Measurements from ENCODE around the gene MSRB3. TPM values are rescaled to one million over a fixed set of nuclear protein-coding genes. Genes with fewer than 3 reads are reported as not detected.

The MSRB3 gene
- total RNA-seq, 5 donors from 2014 or later (not counting 1 experiment from before 2014, with no cell fraction given): 0.22 to 0.90 (median 0.56) TPM

GRCh38 chr12:65460063-65460462, 181.6 kb downstream of the MSRB3 start:
- ChIA-PET CTCF (no interaction called here), POLR2A (no interaction called here)
- Mint-ChIP-seq H3K4me3 (no peak overlapping the region), H3K36me3 (no peaks in the 10 kb centered on the region), H3K4me1 (no peaks in the 10 kb centered on the region), H3K27me3 (no peaks in the 10 kb centered on the region), H3K9me3 (peaks cover 0 to 8% (median 0%) of the 10 kb centered on the region in 3 donors), H3K27ac (no peak overlapping the region)
- Histone ChIP-seq H3K36me3 (ENCODE audit: control insufficient read depth in 2 of 2, extremely low read depth in 1 of 2, insufficient read depth in 1 of 2, low read length in 1 of 2) (no peaks in the 10 kb centered on the region), H3K9me3 (no peaks in the 10 kb centered on the region), H3K4me1 (ENCODE audit: control insufficient read depth in 1 of 2, extremely low read depth in 1 of 2, insufficient read depth in 2 of 2, low read length in 2 of 2) (no peaks in the 10 kb centered on the region), H3K27ac (ENCODE audit: low read length) (no peak overlapping the region), H3K27me3 (replicated peaks in 1 of 2; ENCODE audit: control insufficient read depth in 2 of 2, extremely low read depth in 1 of 2, insufficient read depth in 2 of 2, low read length in 1 of 2) (no peaks in the 10 kb centered on the region), H3K4me3 (ENCODE audit: control insufficient read depth in 1 of 2, extremely low read depth in 1 of 2, low read length in 1 of 2) (no peak overlapping the region)
- WGBS (ENCODE audit: insufficient coverage): 73% methylated on average over 7 of the region's 8 CpGs
- DNase-seq (no peak), ATAC-seq (replicated peaks in 1 of 4) (no peak)

- Histone ChIP-seq H3K27ac (ENCODE audit: low read length) (no peak overlapping the region), H3K36me3 (ENCODE audit: control insufficient read depth in 2 of 2, extremely low read depth in 1 of 2, insufficient read depth in 1 of 2, low read length in 1 of 2) (no peaks in the 10 kb centered on the region), H3K27me3 (replicated peaks in 1 of 2; ENCODE audit: control insufficient read depth in 2 of 2, extremely low read depth in 1 of 2, insufficient read depth in 2 of 2, low read length in 1 of 2) (no peaks in the 10 kb centered on the region), H3K4me1 (ENCODE audit: control insufficient read depth in 1 of 2, extremely low read depth in 1 of 2, insufficient read depth in 2 of 2, low read length in 2 of 2) (no peaks in the 10 kb centered on the region), H3K9me3 (no peaks in the 10 kb centered on the region), H3K4me3 (ENCODE audit: control insufficient read depth in 1 of 2, extremely low read depth in 1 of 2, low read length in 1 of 2) (no peak overlapping the region)
- Mint-ChIP-seq H3K36me3 (no peaks in the 10 kb centered on the region), H3K27ac (no peak overlapping the region), H3K27me3 (no peaks in the 10 kb centered on the region), H3K9me3 (peaks cover 0 to 8% (median 0%) of the 10 kb centered on the region in 3 donors), H3K4me1 (no peaks in the 10 kb centered on the region), H3K4me3 (no peak overlapping the region)
- 40% methylated on average over 1 of the region's 2 CpGs for WGBS (ENCODE audit: insufficient coverage)
- POLR2A ChIA-PET: interaction anchor here in 1 of 2 donors (0.6 kb wide), 1 partner anchor 50 kb away, joined by 8 read pairs; no protein-coding TSS in a partner anchor
- CTCF ChIA-PET: no interaction called here
- ATAC-seq (replicated peaks in 1 of 4) (no peak), DNase-seq (no peak)
Observed at GRCh38 chr12:65461017-65461416, 182.5 kb downstream of the MSRB3 start.

DNA sequence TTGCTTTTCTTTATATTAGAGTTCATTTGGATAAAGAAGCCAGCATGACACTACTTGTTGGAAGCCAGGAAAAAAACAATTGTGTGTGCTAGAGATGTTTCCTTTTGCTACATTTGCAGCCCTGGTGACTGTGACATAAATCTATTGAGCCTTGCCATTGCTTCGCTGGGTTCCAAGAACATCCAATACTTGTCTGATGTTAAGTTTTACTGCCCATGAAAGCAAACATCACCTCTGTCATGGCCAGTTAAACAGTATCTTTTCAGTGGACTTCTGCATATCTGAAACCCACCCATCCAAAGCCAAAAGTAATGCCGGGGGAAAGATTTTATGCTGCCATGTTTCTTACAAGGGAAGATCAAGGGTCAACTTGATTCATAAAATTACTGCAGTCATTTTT, 184.0 kb downstream of the MSRB3 start:
- DNase-seq (no peak), ATAC-seq (replicated peaks in 1 of 4) (no peak)
- H3K27ac ChIP-seq (ENCODE audit: low read length): no peak overlapping the region
- no peaks in the 10 kb centered on the region for H3K4me1 ChIP-seq (ENCODE audit: control insufficient read depth in 1 of 2, extremely low read depth in 1 of 2, insufficient read depth in 2 of 2, low read length in 2 of 2)
- H3K9me3 Mint-ChIP-seq: peaks cover 0 to 8% (median 0%) of the 10 kb centered on the region in 3 donors
- no peaks in the 10 kb centered on the region for H3K36me3 Mint-ChIP-seq
- no peaks in the 10 kb centered on the region for H3K36me3 ChIP-seq (ENCODE audit: control insufficient read depth in 2 of 2, extremely low read depth in 1 of 2, insufficient read depth in 1 of 2, low read length in 1 of 2)
- POLR2A ChIA-PET: no interaction called here
- H3K4me3 Mint-ChIP-seq: no peak overlapping the region
- H3K4me3 ChIP-seq (ENCODE audit: control insufficient read depth in 1 of 2, extremely low read depth in 1 of 2, low read length in 1 of 2): no peak overlapping the region
- CTCF ChIA-PET: no interaction called here
- WGBS (ENCODE audit: insufficient coverage): 96% methylated on average over 2 of the region's 2 CpGs
- no peaks in the 10 kb centered on the region for H3K9me3 ChIP-seq
- no peaks in the 10 kb centered on the region for H3K27me3 ChIP-seq (replicated peaks in 1 of 2; ENCODE audit: control insufficient read depth in 2 of 2, extremely low read depth in 1 of 2, insufficient read depth in 2 of 2, low read length in 1 of 2)
- no peak overlapping the region for H3K27ac Mint-ChIP-seq
- no peaks in the 10 kb centered on the region for H3K4me1 Mint-ChIP-seq
- H3K27me3 Mint-ChIP-seq: no peaks in the 10 kb centered on the region

DNA sequence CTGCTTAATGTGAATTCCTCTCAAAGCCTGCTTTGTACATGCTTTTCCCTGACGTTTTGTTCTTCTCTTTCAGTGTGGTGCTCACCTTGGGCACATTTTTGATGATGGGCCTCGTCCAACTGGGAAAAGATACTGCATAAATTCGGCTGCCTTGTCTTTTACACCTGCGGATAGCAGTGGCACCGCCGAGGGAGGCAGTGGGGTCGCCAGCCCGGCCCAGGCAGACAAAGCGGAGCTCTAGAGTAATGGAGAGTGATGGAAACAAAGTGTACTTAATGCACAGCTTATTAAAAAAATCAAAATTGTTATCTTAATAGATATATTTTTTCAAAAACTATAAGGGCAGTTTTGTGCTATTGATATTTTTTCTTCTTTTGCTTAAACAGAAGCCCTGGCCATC, 184.6 kb downstream of the MSRB3 start:
- H3K4me3 Mint-ChIP-seq: no peak overlapping the region
- H3K9me3 Mint-ChIP-seq: peaks cover 0 to 4% (median 0%) of the 10 kb centered on the region in 3 donors
- no peaks in the 10 kb centered on the region for H3K4me1 Mint-ChIP-seq
- ATAC-seq (replicated peaks in 1 of 4): no peak
- Histone ChIP-seq H3K27ac (ENCODE audit: low read length) (no peak overlapping the region), H3K36me3 (ENCODE audit: control insufficient read depth in 2 of 2, extremely low read depth in 1 of 2, insufficient read depth in 1 of 2, low read length in 1 of 2) (no peaks in the 10 kb centered on the region), H3K4me1 (ENCODE audit: control insufficient read depth in 1 of 2, extremely low read depth in 1 of 2, insufficient read depth in 2 of 2, low read length in 2 of 2) (no peaks in the 10 kb centered on the region), H3K4me3 (ENCODE audit: control insufficient read depth in 1 of 2, extremely low read depth in 1 of 2, low read length in 1 of 2) (no peak overlapping the region), H3K27me3 (replicated peaks in 1 of 2; ENCODE audit: control insufficient read depth in 2 of 2, extremely low read depth in 1 of 2, insufficient read depth in 2 of 2, low read length in 1 of 2) (no peaks in the 10 kb centered on the region), H3K9me3 (no peaks in the 10 kb centered on the region)
- WGBS (ENCODE audit: insufficient coverage): 56% methylated on average over 2 of the region's 9 CpGs
- no peaks in the 10 kb centered on the region for H3K27me3 Mint-ChIP-seq
- DNase-seq: no peak
- no peak overlapping the region for H3K27ac Mint-ChIP-seq
- ChIA-PET CTCF (no interaction called here), POLR2A (no interaction called here)
- no peaks in the 10 kb centered on the region for H3K36me3 Mint-ChIP-seq

- H3K4me3 Mint-ChIP-seq: no peak overlapping the region
- ChIA-PET POLR2A (no interaction called here), CTCF (no interaction called here)
- no peaks in the 10 kb centered on the region for H3K27me3 Mint-ChIP-seq
- H3K27me3 ChIP-seq (replicated peaks in 1 of 2; ENCODE audit: control insufficient read depth in 2 of 2, extremely low read depth in 1 of 2, insufficient read depth in 2 of 2, low read length in 1 of 2): no peaks in the 10 kb centered on the region
- H3K4me1 ChIP-seq (ENCODE audit: control insufficient read depth in 1 of 2, extremely low read depth in 1 of 2, insufficient read depth in 2 of 2, low read length in 2 of 2): no peaks in the 10 kb centered on the region
- H3K4me3 ChIP-seq (ENCODE audit: control insufficient read depth in 1 of 2, extremely low read depth in 1 of 2, low read length in 1 of 2): no peak overlapping the region
- DNase-seq (no peak), ATAC-seq (replicated peaks in 1 of 4) (no peak)
- no CpG with 5 or more reads among the region's 1 CpG for WGBS (ENCODE audit: insufficient coverage)
- no peak overlapping the region for H3K27ac Mint-ChIP-seq
- no peaks in the 10 kb centered on the region for H3K4me1 Mint-ChIP-seq
- peaks cover 0 to under 1% (median 0%) of the 10 kb centered on the region in 3 donors for H3K9me3 Mint-ChIP-seq
- no peaks in the 10 kb centered on the region for H3K9me3 ChIP-seq
- no peak overlapping the region for H3K27ac ChIP-seq (ENCODE audit: low read length)
- no peaks in the 10 kb centered on the region for H3K36me3 Mint-ChIP-seq
- no peaks in the 10 kb centered on the region for H3K36me3 ChIP-seq (ENCODE audit: control insufficient read depth in 2 of 2, extremely low read depth in 1 of 2, insufficient read depth in 1 of 2, low read length in 1 of 2)
Observed at GRCh38 chr12:65463611-65464010, 185.1 kb downstream of the MSRB3 start.

DNA sequence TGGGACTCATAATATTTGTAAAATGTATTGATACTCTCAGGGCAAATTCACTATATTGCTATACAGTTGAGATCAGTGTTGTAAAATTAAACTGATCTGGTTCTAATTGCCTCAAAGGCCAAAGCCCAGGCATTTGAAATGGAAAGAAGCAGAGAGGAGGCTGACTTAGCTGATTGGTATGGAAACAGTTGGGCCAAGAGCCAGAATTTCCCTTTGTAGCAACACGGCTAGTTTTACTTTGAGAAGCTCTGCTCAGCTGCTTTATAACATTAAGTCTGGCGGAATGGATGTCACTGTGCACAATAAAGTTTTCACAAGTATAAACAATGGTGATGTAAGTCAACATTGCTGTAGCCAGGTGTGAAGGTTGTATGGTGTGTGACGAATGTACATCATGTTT, 186.4 kb downstream of the MSRB3 start:
- Histone ChIP-seq H3K4me3 (ENCODE audit: control insufficient read depth in 1 of 2, extremely low read depth in 1 of 2, low read length in 1 of 2) (no peak overlapping the region), H3K36me3 (ENCODE audit: control insufficient read depth in 2 of 2, extremely low read depth in 1 of 2, insufficient read depth in 1 of 2, low read length in 1 of 2) (no peaks in the 10 kb centered on the region), H3K9me3 (no peaks in the 10 kb centered on the region), H3K27ac (ENCODE audit: low read length) (no peak overlapping the region), H3K27me3 (replicated peaks in 1 of 2; ENCODE audit: control insufficient read depth in 2 of 2, extremely low read depth in 1 of 2, insufficient read depth in 2 of 2, low read length in 1 of 2) (no peaks in the 10 kb centered on the region), H3K4me1 (ENCODE audit: control insufficient read depth in 1 of 2, extremely low read depth in 1 of 2, insufficient read depth in 2 of 2, low read length in 2 of 2) (no peaks in the 10 kb centered on the region)
- ChIA-PET POLR2A (no interaction called here), CTCF (no interaction called here)
- H3K9me3 Mint-ChIP-seq: peaks cover 0 to 3% (median 0%) of the 10 kb centered on the region in 3 donors
- DNase-seq: no peak
- H3K36me3 Mint-ChIP-seq: no peaks in the 10 kb centered on the region
- H3K4me1 Mint-ChIP-seq: no peaks in the 10 kb centered on the region
- H3K27ac Mint-ChIP-seq: no peak overlapping the region
- peaks cover 0 to 4% of the 10 kb centered on the region in 2 donors for H3K27me3 Mint-ChIP-seq
- WGBS (ENCODE audit: insufficient coverage): 89% methylated on average over 3 of the region's 3 CpGs
- no peak overlapping the region for H3K4me3 Mint-ChIP-seq
- no peak for ATAC-seq (replicated peaks in 1 of 4)
